ENCODE measurements around the gene GARIN5A. TPM values are rescaled to one million over a fixed set of nuclear protein-coding genes. Genes with fewer than 3 reads are reported as not detected.

GARIN5A gene
- total RNA-seq, 1 donor from 2014 or later, result 2.0 TPM

- Mint-ChIP-seq H3K36me3 (ENCODE audit: unreplicated experiment) (no peaks in the 10 kb centered on the region), H3K4me1 (ENCODE audit: unreplicated experiment) (no peaks in the 10 kb centered on the region), H3K27ac (ENCODE audit: unreplicated experiment) (no peak overlapping the region), H3K27me3 (ENCODE audit: unreplicated experiment) (no peaks in the 10 kb centered on the region), H3K4me3 (ENCODE audit: unreplicated experiment) (no peak overlapping the region), H3K9me3 (ENCODE audit: unreplicated experiment) (no peaks in the 10 kb centered on the region)
- no peak for DNase-seq (ENCODE audit: extremely low spot score, unreplicated experiment)
- TF ChIP-seq, protein P1, sequence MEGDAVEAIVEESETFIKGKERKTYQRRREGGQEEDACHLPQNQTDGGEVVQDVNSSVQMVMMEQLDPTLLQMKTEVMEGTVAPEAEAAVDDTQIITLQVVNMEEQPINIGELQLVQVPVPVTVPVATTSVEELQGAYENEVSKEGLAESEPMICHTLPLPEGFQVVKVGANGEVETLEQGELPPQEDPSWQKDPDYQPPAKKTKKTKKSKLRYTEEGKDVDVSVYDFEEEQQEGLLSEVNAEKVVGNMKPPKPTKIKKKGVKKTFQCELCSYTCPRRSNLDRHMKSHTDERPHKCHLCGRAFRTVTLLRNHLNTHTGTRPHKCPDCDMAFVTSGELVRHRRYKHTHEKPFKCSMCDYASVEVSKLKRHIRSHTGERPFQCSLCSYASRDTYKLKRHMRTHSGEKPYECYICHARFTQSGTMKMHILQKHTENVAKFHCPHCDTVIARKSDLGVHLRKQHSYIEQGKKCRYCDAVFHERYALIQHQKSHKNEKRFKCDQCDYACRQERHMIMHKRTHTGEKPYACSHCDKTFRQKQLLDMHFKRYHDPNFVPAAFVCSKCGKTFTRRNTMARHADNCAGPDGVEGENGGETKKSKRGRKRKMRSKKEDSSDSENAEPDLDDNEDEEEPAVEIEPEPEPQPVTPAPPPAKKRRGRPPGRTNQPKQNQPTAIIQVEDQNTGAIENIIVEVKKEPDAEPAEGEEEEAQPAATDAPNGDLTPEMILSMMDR (IDR thresholded peaks at IDR 0.05), result no peak
These were observed 25.5 kb downstream of the GARIN5A start for GRCh38 chr19:50451223-50451534.

GRCh38 chr19:50450369-50451222 lies 26.1 kb downstream of the GARIN5A start:
- TF ChIP-seq, protein P1 (IDR thresholded peaks at IDR 0.05), result no peak
- Mint-ChIP-seq H3K27me3 (ENCODE audit: unreplicated experiment) (no peaks in the 10 kb centered on the region), H3K27ac (ENCODE audit: unreplicated experiment) (no peak overlapping the region), H3K36me3 (ENCODE audit: unreplicated experiment) (no peaks in the 10 kb centered on the region), H3K4me3 (ENCODE audit: unreplicated experiment) (no peak overlapping the region), H3K4me1 (ENCODE audit: unreplicated experiment) (no peaks in the 10 kb centered on the region), H3K9me3 (ENCODE audit: unreplicated experiment) (no peaks in the 10 kb centered on the region)
- DNase-seq (ENCODE audit: extremely low spot score, unreplicated experiment), result no peak

GRCh38 chr19:50449236-50449899 lies 27.3 kb downstream of the GARIN5A start:
- Mint-ChIP-seq H3K9me3 (ENCODE audit: unreplicated experiment) (no peaks in the 10 kb centered on the region), H3K4me3 (ENCODE audit: unreplicated experiment) (no peak overlapping the region), H3K27me3 (ENCODE audit: unreplicated experiment) (no peaks in the 10 kb centered on the region), H3K4me1 (ENCODE audit: unreplicated experiment) (no peaks in the 10 kb centered on the region), H3K36me3 (ENCODE audit: unreplicated experiment) (no peaks in the 10 kb centered on the region), H3K27ac (ENCODE audit: unreplicated experiment) (no peak overlapping the region)
- DNase-seq (ENCODE audit: extremely low spot score, unreplicated experiment), result no peak
- TF ChIP-seq, protein P1 (IDR thresholded peaks at IDR 0.05), result no peak

DNA sequence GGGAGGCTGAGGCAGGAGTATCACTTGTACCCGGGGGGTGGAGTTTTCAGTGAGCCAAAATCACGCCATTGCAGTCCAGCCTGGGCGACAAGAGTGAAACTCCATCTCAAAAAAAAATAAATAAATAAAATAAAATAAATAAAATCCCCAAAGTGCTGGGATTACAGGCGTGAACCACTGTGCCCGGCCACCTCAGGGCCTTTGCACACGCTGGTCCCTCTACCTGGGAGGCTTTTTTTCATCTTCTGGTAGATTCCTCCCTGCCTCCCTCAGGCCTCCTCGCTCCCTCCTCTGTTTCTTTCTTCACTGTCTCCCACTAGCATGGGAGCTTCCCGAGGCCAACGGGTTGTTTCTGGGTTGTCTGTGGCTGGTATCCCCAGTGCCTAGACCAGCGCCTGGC lies 28.9 kb downstream of the GARIN5A start:
- H3K27ac Mint-ChIP-seq (ENCODE audit: unreplicated experiment), result no peak overlapping the region
- no peaks in the 10 kb centered on the region for H3K36me3 Mint-ChIP-seq (ENCODE audit: unreplicated experiment)
- DNase-seq (ENCODE audit: extremely low spot score, unreplicated experiment), result no peak
- TF ChIP-seq, protein P1 (IDR thresholded peaks at IDR 0.05), result no peak
- no peaks in the 10 kb centered on the region for H3K9me3 Mint-ChIP-seq (ENCODE audit: unreplicated experiment)
- H3K4me1 Mint-ChIP-seq (ENCODE audit: unreplicated experiment), result no peaks in the 10 kb centered on the region
- no peaks in the 10 kb centered on the region for H3K27me3 Mint-ChIP-seq (ENCODE audit: unreplicated experiment)
- H3K4me3 Mint-ChIP-seq (ENCODE audit: unreplicated experiment), result no peak overlapping the region

DNA sequence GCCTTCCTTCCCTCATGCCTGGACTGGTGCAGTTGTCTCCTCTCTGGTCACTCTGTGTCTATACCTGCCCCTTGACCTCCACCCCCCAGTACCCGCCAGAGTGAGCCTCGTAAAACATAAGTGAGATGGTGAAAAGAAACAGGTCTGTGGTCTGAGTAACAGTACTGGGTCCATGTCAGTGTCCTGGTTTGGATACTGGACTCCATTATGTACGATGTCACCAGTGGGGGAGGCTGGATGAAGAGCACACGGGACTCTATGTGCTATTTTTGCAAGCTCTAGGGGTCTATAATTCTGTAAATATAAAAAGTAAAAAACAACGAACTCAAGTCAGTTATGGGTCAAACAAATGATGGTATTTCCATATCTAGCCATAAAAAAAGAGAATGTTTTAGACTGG lies 29.6 kb downstream of the GARIN5A start:
- TF ChIP-seq, protein P1 (IDR thresholded peaks at IDR 0.05), result no peak
- Mint-ChIP-seq H3K27me3 (ENCODE audit: unreplicated experiment) (no peaks in the 10 kb centered on the region), H3K4me1 (ENCODE audit: unreplicated experiment) (no peaks in the 10 kb centered on the region), H3K9me3 (ENCODE audit: unreplicated experiment) (no peaks in the 10 kb centered on the region), H3K27ac (ENCODE audit: unreplicated experiment) (no peak overlapping the region), H3K4me3 (ENCODE audit: unreplicated experiment) (no peak overlapping the region), H3K36me3 (ENCODE audit: unreplicated experiment) (no peaks in the 10 kb centered on the region)
- DNase-seq (ENCODE audit: extremely low spot score, unreplicated experiment), result no peak

All from osteocyte (in vitro differentiated cells).